GM12878 (cell line): ENCODE measurements around the gene SMC3. TPM values are rescaled to one million over a fixed set of nuclear protein-coding genes. Genes with fewer than 3 reads are reported as not detected.

ENCODE experiments used
- BACH1 ChIP-seq: fragments of 450-650 bp; IDR thresholded peaks from 2 replicates; pipeline ENCODE4 v1.6.1; 2017; ENCODE audit warnings: mild to moderate bottlenecking, borderline replicate concordance
- CBFB ChIP-seq: IDR thresholded peaks from 2 replicates; pipeline ENCODE4 v1.6.1; 2016; ENCODE audit warnings: antibody characterized with exemption, low read depth
- CHD2 ChIP-seq: IDR thresholded peaks from 2 replicates; pipeline ENCODE4 v1.6.1; 2011; ENCODE audit warnings: low read depth, low read length, improper control_type of control experiment, borderline replicate concordance
- CREM ChIP-seq: IDR thresholded peaks from 2 replicates; pipeline ENCODE4 v1.6.1; 2014; ENCODE audit warnings: antibody characterized with exemption, low read depth
- ETV6 ChIP-seq, 2 experiments: fragments of 450-650 bp in 1 of 2; IDR thresholded peaks in 1 of 2; conservative IDR thresholded peaks in 1 of 2; 2 replicates each; pipeline ENCODE4 v1.6.1; 2014; ENCODE audit warnings: antibody characterized with exemption in 1 of 2, borderline replicate concordance in 1 of 2, low read depth in 1 of 2, mild to moderate bottlenecking in 1 of 2, moderate library complexity in 1 of 2
- FOXM1 ChIP-seq: IDR thresholded peaks from 2 replicates; pipeline ENCODE4 v1.6.1; 2012; ENCODE audit warnings: low read depth, mild to moderate bottlenecking, inconsistent platforms, low read length, moderate library complexity
- IKZF1 ChIP-seq: fragments of 450-650 bp; conservative IDR thresholded peaks from 2 replicates; pipeline ENCODE4 v1.6.1; 2017; ENCODE audit warnings: antibody characterized with exemption, mild to moderate bottlenecking
- NFYB ChIP-seq: IDR thresholded peaks from 2 replicates; pipeline ENCODE4 v1.6.1; 2011; ENCODE audit warnings: low read depth, mild to moderate bottlenecking, low read length, improper control_type of control experiment, moderate library complexity; ENCODE audit not compliant: insufficient read depth
- NR2F1 ChIP-seq: fragments of 450-650 bp; conservative IDR thresholded peaks from 2 replicates; pipeline ENCODE4 v1.6.1; 2017; ENCODE audit warnings: mild to moderate bottlenecking
- PML ChIP-seq: IDR thresholded peaks from 2 replicates; pipeline ENCODE4 v1.6.1; 2012; ENCODE audit warnings: low read length, inconsistent platforms
- RAD21 ChIP-seq: IDR thresholded peaks from 2 replicates; pipeline ENCODE4 v1.6.1; 2011; ENCODE audit warnings: mild to moderate bottlenecking, low read depth, low read length, moderate library complexity; ENCODE audit not compliant: insufficient read depth
- RAD51 ChIP-seq: fragments of 450-650 bp; IDR thresholded peaks from 2 replicates; pipeline ENCODE4 v1.6.1; 2016; ENCODE audit warnings: moderate library complexity, mild to moderate bottlenecking, inconsistent platforms
- RB1 ChIP-seq: fragments of 450-650 bp; formaldehyde crosslinking; IDR thresholded peaks from 2 replicates; pipeline ENCODE4 v1.6.1; 2017; ENCODE audit warnings: mild to moderate bottlenecking, borderline replicate concordance
- SMARCA5 ChIP-seq: fragments of 450-650 bp; IDR thresholded peaks from 2 replicates; pipeline ENCODE4 v1.6.1; 2017; ENCODE audit warnings: mild to moderate bottlenecking
- SUPT20H ChIP-seq: IDR thresholded peaks from 2 replicates; pipeline ENCODE4 v1.6.1; 2011; ENCODE audit warnings: low read depth, mild to moderate bottlenecking, low read length, moderate library complexity, borderline replicate concordance; ENCODE audit not compliant: control insufficient read depth
- TCF3 ChIP-seq: IDR thresholded peaks from 2 replicates; pipeline ENCODE4 v1.6.1; 2012; ENCODE audit warnings: low read depth, mild to moderate bottlenecking, low read length, borderline replicate concordance; ENCODE audit not compliant: insufficient read depth
- ZNF384 ChIP-seq: IDR thresholded peaks from 2 replicates; pipeline ENCODE4 v1.6.1; 2012; ENCODE audit warnings: low read depth, mild to moderate bottlenecking, low read length, improper control_type of control experiment, borderline replicate concordance
- polyA plus RNA-seq, 11 experiments: library from polyadenylated mRNA; depleted of rRNA in 4 of 11; unstranded in 6 of 11; stranded (reverse) in 5 of 11; fragments of >200 nt; fragmentation: Nextera tagmentation in 4 of 11; fragmentation: Illumina TruSeq in 1 of 11; extraction: Ambion mirVana in 4 of 11; extraction: Trizol in 1 of 11; gene quantifications; 1 replicate in 1 of 11; 2 replicates in 10 of 11; pipeline versions ENCODE4 v1.2.1 to v1.2.3, GENCODE V29; 2011 to 2016; ENCODE audit warnings: inconsistent platforms in 2 of 11, missing spikeins in 2 of 11, low read depth in 1 of 11
- total RNA-seq, 4 experiments: library from RNA; depleted of rRNA in 3 of 4; stranded (reverse); fragments of >200 nt in 3 of 4; fragmentation: Illumina TruSeq in 1 of 4; extraction: Trizol in 1 of 4; gene quantifications; 2 replicates each; pipeline versions ENCODE4 v1.2.1 to v1.2.3, GENCODE V29; 2013 to 2021
- TF ChIP-seq, protein P1 (sequence below): fragments of 450-650 bp; conservative IDR thresholded peaks from 2 replicates; pipeline ENCODE4 v1.6.1; 2017; ENCODE audit warnings: mild to moderate bottlenecking, moderate library complexity
- TF ChIP-seq, protein P2 (sequence below): IDR thresholded peaks from 2 replicates; pipeline ENCODE4 v1.6.1; 2011; ENCODE audit warnings: mild to moderate bottlenecking, low read depth, low read length, moderate library complexity; ENCODE audit not compliant: insufficient replicate concordance
- TF ChIP-seq, protein P3 (sequence below): fragments of 450-650 bp; IDR thresholded peaks from 2 replicates; pipeline ENCODE4 v1.6.1; 2017; ENCODE audit warnings: mild to moderate bottlenecking, low read depth, inconsistent platforms; ENCODE audit not compliant: poor library complexity, severe bottlenecking

Gene SMC3
- total and polyA plus RNA-seq, 10 of the 15 experiments (the other 5 are each of a cell fraction or from before 2014, with no cell fraction given): 30.4 to 123 (median 48.3) TPM

DNA sequence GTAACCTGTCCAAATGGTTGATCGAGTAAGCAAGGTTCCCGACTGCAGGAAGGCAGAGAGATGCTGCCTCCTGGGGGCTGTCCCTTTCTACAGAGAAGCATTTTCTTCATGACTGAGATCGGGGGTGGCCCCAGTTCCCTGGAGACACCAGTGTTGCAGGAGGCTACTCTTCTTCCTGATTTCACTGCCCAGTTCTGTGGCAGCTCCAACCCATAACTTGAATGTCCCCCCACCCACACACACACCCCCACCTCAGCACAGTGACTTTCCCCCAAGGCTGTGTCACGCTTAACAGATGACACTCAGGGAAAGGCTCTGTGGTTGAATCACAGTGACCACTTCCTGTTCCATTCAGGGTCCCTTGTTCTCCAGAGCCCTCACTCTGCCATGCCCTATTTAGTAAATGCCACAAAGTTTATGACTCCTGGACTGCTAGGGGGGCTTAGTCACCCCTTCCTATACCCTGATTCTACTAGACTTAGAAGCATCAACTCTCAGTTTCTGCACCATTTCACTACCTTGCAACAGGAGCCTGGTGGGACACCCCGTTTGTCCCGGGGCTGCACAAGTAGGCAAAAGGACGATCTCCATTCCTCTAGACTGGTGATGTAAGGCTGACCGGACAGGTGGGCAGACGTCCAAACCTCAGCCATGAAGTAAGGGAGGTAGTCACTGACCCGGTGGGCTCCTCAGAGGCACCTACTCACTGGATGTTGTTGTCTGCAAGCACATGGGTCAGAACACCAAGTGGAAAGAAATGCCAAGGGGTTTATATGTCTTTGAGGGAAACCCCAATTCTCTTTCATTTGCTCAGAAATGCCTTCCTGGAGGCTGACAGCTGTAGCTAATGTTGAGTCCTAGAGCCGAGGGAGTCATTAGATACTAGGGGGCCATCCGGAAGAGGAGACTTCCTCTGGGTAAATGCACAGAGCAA is 31.3 kb upstream of the SMC3 start (continued):
- TF ChIP-seq ETV6 (conservative IDR thresholded peaks at IDR 0.05 in 1 of 2, IDR thresholded peaks at IDR 0.05 in 1 of 2; ENCODE audit: borderline replicate concordance in 1 of 2, low read depth in 1 of 2) (peak in 1 of 2 experiments; percentile 94; a peak in 2 of 4 replicates), ZNF384 (no peak), NR2F1 (peak; percentile 76), SUPT20H (no peak), RAD51 (no peak), NFYB (no peak), CBFB (peak; percentile 95), TCF3 (0 out of 2 replicates have a peak, but pooled peaks have one; percentile 43), CHD2 (peak; percentile 65; the same call in 1 of the 2 replicates), SMARCA5 (0 out of 2 replicates have a peak, but pooled peaks have one; percentile 55), RB1 (peak; percentile 61; the same call in 1 of the 2 replicates), FOXM1 (peak; percentile 89; the same call in 1 of the 2 replicates), RAD21 (peak; percentile 68), CREM (peak; percentile 89), PML (peak; percentile 80), BACH1 (peak; percentile 51; the same call in 1 of the 2 replicates), IKZF1 (peak; percentile 98)
- TF ChIP-seq, protein P1, sequence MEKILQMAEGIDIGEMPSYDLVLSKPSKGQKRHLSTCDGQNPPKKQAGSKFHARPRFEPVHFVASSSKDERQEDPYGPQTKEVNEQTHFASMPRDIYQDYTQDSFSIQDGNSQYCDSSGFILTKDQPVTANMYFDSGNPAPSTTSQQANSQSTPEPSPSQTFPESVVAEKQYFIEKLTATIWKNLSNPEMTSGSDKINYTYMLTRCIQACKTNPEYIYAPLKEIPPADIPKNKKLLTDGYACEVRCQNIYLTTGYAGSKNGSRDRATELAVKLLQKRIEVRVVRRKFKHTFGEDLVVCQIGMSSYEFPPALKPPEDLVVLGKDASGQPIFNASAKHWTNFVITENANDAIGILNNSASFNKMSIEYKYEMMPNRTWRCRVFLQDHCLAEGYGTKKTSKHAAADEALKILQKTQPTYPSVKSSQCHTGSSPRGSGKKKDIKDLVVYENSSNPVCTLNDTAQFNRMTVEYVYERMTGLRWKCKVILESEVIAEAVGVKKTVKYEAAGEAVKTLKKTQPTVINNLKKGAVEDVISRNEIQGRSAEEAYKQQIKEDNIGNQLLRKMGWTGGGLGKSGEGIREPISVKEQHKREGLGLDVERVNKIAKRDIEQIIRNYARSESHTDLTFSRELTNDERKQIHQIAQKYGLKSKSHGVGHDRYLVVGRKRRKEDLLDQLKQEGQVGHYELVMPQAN: no peak
- TF ChIP-seq, protein P2, sequence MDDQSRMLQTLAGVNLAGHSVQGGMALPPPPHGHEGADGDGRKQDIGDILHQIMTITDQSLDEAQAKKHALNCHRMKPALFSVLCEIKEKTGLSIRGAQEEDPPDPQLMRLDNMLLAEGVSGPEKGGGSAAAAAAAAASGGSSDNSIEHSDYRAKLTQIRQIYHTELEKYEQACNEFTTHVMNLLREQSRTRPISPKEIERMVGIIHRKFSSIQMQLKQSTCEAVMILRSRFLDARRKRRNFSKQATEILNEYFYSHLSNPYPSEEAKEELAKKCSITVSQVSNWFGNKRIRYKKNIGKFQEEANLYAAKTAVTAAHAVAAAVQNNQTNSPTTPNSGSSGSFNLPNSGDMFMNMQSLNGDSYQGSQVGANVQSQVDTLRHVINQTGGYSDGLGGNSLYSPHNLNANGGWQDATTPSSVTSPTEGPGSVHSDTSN: peak; percentile 21
- TF ChIP-seq, protein P3, sequence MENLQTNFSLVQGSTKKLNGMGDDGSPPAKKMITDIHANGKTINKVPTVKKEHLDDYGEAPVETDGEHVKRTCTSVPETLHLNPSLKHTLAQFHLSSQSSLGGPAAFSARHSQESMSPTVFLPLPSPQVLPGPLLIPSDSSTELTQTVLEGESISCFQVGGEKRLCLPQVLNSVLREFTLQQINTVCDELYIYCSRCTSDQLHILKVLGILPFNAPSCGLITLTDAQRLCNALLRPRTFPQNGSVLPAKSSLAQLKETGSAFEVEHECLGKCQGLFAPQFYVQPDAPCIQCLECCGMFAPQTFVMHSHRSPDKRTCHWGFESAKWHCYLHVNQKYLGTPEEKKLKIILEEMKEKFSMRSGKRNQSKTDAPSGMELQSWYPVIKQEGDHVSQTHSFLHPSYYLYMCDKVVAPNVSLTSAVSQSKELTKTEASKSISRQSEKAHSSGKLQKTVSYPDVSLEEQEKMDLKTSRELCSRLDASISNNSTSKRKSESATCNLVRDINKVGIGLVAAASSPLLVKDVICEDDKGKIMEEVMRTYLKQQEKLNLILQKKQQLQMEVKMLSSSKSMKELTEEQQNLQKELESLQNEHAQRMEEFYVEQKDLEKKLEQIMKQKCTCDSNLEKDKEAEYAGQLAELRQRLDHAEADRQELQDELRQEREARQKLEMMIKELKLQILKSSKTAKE: peak; percentile 88
